Karpas-422 (cell line): Measurements from ENCODE around the gene GRIA2. TPM values are rescaled to one million over a fixed set of nuclear protein-coding genes. Genes with fewer than 3 reads are reported as not detected.

Source experiments
- small RNA-seq: library from RNA; depleted of rRNA; stranded (forward); fragments of <200 nt; gene quantifications from one replicate; pipeline ENCODE3, GENCODE V24; 2014
- total RNA-seq: library from RNA; depleted of rRNA; stranded (reverse); fragments of >200 nt; shearing (Covaris generic); gene quantifications from 2 replicates; pipeline ENCODE4 v1.2.3, GENCODE V29; 2014; ENCODE audit warnings: low replicate concordance; rRNA removed

The GRIA2 gene
- total RNA-seq, 1 experiment from 2014 or later = not detected

Small RNA genes within 50 kb of the gene (small RNA-seq; reads per million reads assigned to genes)
- not detected for gene RNU6-582P

Other genes starting within 250 kb of the GRIA2 start
- not detected in 2 replicates for gene PDGFC, start 248.9 kb upstream of the GRIA2 start, total RNA-seq
- gene GLRB, start 144.6 kb upstream of the GRIA2 start, total RNA-seq = not detected in 2 replicates